ENCODE results near the gene UBE2L5. TPM values are rescaled to one million over a fixed set of nuclear protein-coding genes. Genes with fewer than 3 reads are reported as not detected.
A peak's percentile ranks its signal among the peaks of the same experiment; 100 is the strongest.

UBE2L5 gene
- total RNA-seq, 1 donor, result not detected

GRCh38 chr13:30463787-30464495 lies 41.6 kb downstream of the UBE2L5 start:
- peak; percentile 70 for DNase-seq (ENCODE audit: low read depth)
- peak overlapping the region; percentile 74 for H3K4me3 ChIP-seq (ENCODE audit: low read depth, low read length)
- no peak for TF ChIP-seq CTCF (IDR thresholded peaks at IDR 0.05; ENCODE audit: insufficient read depth, low read depth, low read length)

- peak overlapping the region; percentile 74 for H3K4me3 ChIP-seq (ENCODE audit: low read depth, low read length)
- TF ChIP-seq CTCF (IDR thresholded peaks at IDR 0.05; ENCODE audit: insufficient read depth, low read depth, low read length), result no peak
- peak; percentile 83 for DNase-seq (ENCODE audit: low read depth)
Observed at GRCh38 chr13:30464496-30465342, 42.4 kb downstream of the UBE2L5 start.

- no peak for TF ChIP-seq CTCF (IDR thresholded peaks at IDR 0.05; ENCODE audit: insufficient read depth, low read depth, low read length)
- no peak for DNase-seq (ENCODE audit: low read depth)
- peak overlapping the region; percentile 66 for H3K4me3 ChIP-seq (ENCODE audit: low read depth, low read length)
Observed at GRCh38 chr13:30465343-30465592, 43.0 kb downstream of the UBE2L5 start.

- no peak for TF ChIP-seq CTCF (IDR thresholded peaks at IDR 0.05; ENCODE audit: insufficient read depth, low read depth, low read length)
- peak; percentile 99 for DNase-seq (ENCODE audit: low read depth)
- peak within 1 kb of the TSS; percentile 74 for H3K4me3 ChIP-seq (ENCODE audit: low read depth, low read length)
Observed at GRCh38 chr13:30465593-30466357, 43.5 kb downstream of the UBE2L5 start, which contains the start of gene HMGB1. Gene HMGB1, minus strand, starts transcription at chr13:30465936. Its CDS starts 2,256 bp downstream, at chr13:30463680.

GRCh38 chr13:30466358-30466714 lies 44.0 kb downstream of the UBE2L5 start:
- H3K4me3 ChIP-seq (ENCODE audit: low read depth, low read length), result peak overlapping the region; percentile 46
- DNase-seq (ENCODE audit: low read depth), result no peak
- no peak for TF ChIP-seq CTCF (IDR thresholded peaks at IDR 0.05; ENCODE audit: insufficient read depth, low read depth, low read length)

GRCh38 chr13:30466841-30467252 lies 44.6 kb downstream of the UBE2L5 start:
- TF ChIP-seq CTCF (IDR thresholded peaks at IDR 0.05; ENCODE audit: insufficient read depth, low read depth, low read length), result no peak
- no peak overlapping the region for H3K4me3 ChIP-seq (ENCODE audit: low read depth, low read length)
- DNase-seq (ENCODE audit: low read depth), result no peak

All from fibroblast of villous mesenchyme (primary cell).